ENCODE measurements around the gene MTUS2.

DNA sequence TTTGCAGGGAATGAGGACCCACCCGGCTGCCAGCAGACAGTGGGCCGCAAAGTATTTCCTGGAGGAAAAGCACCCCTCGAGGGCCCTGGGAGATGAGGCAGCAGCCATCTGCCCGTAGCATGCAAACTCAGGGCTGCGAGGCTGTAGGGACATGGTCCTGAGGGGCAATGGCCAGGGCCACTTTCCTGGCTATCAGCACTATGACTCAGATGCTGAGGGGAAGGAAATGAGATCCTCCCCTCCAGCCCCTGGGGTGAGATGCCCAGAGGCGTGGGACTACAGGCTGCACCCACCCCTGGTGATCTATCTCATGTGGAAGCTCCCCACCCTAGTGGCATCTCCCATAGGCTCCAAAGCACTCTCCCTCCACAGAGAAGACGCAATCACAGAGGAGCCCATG, 695.2 kb downstream of the MTUS2 start:
- TF ChIP-seq, protein P1, sequence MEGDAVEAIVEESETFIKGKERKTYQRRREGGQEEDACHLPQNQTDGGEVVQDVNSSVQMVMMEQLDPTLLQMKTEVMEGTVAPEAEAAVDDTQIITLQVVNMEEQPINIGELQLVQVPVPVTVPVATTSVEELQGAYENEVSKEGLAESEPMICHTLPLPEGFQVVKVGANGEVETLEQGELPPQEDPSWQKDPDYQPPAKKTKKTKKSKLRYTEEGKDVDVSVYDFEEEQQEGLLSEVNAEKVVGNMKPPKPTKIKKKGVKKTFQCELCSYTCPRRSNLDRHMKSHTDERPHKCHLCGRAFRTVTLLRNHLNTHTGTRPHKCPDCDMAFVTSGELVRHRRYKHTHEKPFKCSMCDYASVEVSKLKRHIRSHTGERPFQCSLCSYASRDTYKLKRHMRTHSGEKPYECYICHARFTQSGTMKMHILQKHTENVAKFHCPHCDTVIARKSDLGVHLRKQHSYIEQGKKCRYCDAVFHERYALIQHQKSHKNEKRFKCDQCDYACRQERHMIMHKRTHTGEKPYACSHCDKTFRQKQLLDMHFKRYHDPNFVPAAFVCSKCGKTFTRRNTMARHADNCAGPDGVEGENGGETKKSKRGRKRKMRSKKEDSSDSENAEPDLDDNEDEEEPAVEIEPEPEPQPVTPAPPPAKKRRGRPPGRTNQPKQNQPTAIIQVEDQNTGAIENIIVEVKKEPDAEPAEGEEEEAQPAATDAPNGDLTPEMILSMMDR (IDR thresholded peaks at IDR 0.05) = no peak
- TF ChIP-seq POLR2A (IDR thresholded peaks at IDR 0.05) = no peak

Measured in body of pancreas (tissue), 4 donors.